22Rv1 (cell line): ENCODE results near the gene LAMA2.

Experiments used
- H3K27ac ChIP-seq: fragments of 450-650 bp; 2 replicates; pipeline ENCODE4 v1.5.1; 2017
- ZFX ChIP-seq: fragments of 450-650 bp; IDR thresholded peaks from 2 replicates; pipeline ENCODE4 v1.6.1; 2017; ENCODE audit warnings: antibody characterized with exemption, borderline replicate concordance
- TF ChIP-seq, protein P1 (sequence below): fragments of 450-650 bp; IDR thresholded peaks from 2 replicates; pipeline ENCODE4 v1.5.1; 2017; ENCODE audit warnings: mild to moderate bottlenecking

LAMA2 gene

DNA sequence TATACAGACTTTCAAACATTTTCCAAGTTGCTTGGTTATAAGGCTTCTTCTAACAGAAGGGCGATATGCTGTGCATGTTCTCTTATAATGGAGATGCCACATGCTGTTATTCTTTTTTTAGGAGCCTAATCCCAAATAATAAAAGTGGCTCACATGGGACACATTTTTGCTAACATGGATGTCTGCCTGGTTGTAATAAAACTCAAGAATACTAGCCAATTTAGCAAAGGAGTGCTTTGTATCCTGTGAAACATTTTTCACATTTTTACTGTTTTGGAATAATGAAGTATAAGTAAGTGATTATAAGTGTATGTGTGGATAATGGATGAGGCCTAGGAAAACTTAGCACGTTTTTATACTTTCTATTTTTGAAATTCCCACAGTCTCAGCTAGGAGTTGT is 312.2 kb downstream of the LAMA2 start:
- TF ChIP-seq ZFX, result no peak
- TF ChIP-seq, protein P1, sequence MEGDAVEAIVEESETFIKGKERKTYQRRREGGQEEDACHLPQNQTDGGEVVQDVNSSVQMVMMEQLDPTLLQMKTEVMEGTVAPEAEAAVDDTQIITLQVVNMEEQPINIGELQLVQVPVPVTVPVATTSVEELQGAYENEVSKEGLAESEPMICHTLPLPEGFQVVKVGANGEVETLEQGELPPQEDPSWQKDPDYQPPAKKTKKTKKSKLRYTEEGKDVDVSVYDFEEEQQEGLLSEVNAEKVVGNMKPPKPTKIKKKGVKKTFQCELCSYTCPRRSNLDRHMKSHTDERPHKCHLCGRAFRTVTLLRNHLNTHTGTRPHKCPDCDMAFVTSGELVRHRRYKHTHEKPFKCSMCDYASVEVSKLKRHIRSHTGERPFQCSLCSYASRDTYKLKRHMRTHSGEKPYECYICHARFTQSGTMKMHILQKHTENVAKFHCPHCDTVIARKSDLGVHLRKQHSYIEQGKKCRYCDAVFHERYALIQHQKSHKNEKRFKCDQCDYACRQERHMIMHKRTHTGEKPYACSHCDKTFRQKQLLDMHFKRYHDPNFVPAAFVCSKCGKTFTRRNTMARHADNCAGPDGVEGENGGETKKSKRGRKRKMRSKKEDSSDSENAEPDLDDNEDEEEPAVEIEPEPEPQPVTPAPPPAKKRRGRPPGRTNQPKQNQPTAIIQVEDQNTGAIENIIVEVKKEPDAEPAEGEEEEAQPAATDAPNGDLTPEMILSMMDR, result no peak
- no peak overlapping the region for H3K27ac ChIP-seq

DNA sequence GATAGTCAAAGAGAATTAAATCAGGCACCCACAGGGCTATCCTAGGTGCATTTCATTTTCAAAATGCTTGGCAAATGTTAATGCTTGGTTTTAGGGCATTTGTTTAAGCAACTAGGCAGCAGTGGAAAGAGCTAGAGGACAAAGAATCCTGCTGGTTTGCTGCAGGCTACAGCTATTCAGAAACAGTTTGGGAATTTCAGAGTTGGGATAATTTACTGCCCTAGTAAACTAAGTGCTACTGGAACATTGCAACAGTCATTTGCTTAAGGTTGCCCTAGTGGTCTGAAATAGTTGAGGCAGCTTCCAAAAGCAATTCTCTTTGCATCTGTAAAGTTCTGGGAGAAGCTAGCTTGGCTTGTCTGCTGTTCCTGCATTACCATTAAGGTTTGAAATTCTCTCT is 312.7 kb downstream of the LAMA2 start:
- no peak overlapping the region for H3K27ac ChIP-seq
- TF ChIP-seq, protein P1, result no peak
- TF ChIP-seq ZFX, result no peak

DNA sequence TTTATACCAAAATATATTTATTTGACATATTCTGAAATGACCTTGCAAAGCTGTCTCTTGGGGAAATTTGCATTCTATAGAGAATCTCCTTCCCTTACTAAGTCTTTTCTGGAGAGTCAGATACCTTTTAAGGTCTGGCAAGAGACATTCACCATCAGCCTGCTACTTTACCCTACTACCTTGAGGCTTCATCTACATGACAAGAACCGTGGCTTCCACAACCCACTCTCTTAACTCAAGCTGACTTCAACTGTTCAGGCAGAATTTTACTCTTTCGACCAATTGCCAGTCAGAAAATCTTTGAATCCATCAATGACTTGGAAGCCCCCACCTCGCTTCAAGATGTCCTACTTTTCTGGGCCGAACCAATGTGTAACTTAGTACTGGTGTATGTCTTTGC is 314.2 kb downstream of the LAMA2 start:
- TF ChIP-seq, protein P1, result no peak
- H3K27ac ChIP-seq, result no peak overlapping the region

DNA sequence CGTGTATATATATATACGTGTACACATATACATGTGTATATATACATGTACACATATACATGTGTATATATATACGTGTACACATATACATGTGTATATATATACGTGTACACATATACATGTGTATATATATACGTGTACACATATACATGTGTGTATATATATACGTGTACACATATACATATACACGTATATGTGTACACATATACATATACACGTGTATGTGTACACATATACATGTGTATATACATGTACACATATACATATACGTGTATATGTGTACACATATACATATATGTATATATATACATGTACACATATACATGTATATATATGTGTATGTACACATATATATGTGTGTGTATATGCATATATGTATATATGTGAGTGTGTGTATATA is 317.2 kb downstream of the LAMA2 start:
- no peak overlapping the region for H3K27ac ChIP-seq
- TF ChIP-seq, protein P1, result no peak
- no peak for TF ChIP-seq ZFX

DNA sequence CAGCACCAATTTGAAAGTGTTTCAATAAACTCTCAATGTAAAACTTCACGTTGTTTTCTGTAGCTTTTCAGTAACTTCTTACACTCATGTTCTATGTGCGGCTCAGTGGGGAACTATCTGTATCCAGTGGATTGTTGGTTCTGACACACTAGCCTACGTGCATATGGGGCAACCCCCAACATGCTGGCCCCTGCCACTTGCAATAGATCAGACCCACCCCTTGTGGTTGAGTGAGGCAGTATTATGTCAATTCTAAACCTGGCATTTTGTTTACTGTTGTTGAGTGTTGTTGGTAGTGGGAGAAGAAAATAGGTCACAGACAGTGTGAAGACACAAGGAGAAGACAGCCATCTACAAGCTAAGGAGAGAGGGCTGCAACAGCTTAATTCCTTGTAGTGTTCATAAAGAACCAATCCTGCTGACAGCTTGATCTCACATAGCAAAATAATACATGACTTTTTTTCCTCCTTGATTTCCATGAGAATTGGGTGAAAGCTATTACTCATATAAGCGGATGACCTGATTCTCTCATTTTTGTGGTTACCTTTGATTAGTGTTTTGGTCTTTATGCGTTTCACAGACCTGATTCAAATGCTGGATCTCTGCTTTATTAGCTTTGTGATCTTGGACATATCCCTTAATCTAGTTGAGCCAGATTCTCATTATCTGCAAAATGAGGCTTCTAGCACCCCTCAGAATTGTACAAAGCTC is 320.4 kb downstream of the LAMA2 start:
- no peak for TF ChIP-seq ZFX
- TF ChIP-seq, protein P1, result no peak
- H3K27ac ChIP-seq, result no peak overlapping the region

DNA sequence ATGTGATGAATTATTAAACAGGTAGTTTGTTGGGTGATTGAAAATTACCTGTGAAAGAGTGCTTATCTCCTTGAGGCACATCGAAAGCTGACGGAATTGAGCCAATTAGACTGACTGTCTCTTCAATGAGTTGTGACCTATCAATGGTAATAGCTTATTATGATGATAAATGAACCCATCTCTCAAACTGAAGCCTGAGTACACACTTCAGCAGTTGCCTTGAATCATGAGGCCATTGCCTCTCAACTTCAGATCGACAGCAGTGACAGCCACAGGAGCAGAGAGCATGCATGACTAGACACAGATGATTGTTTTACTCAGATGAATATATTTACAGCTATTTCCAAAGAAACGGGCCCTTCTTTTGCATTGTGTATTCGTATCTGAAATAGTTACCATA is 323.9 kb downstream of the LAMA2 start:
- H3K27ac ChIP-seq, result no peak overlapping the region
- TF ChIP-seq ZFX, result no peak
- TF ChIP-seq, protein P1, result no peak

DNA sequence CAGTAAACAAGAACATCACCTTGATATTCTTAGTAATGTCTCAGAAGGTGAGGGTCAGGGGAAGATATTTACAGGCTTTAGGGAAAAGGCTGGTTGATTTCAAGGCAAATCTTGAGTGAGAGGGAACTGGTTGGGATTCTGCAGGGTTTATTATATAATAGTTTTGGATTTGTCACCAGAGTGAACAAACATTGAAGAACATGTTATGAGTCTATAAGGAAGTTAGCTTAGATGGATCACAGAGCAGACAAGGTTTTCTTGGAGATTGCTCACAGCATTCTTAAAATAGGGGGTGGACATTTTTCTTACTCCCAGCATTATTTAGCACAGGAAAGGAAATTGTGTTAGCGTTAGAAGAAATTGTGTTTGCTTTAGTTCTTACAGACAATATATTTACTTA is 324.9 kb downstream of the LAMA2 start:
- no peak overlapping the region for H3K27ac ChIP-seq

More for the DNA sequence above, 324.9 kb downstream of the LAMA2 start:
- TF ChIP-seq ZFX, result no peak
- TF ChIP-seq, protein P1, result no peak
